ENCODE results near the gene TTLL10. TPM values are rescaled to one million over a fixed set of nuclear protein-coding genes. Genes with fewer than 3 reads are reported as not detected.

Gene TTLL10
- polyA plus RNA-seq, 1 experiment, result not detected

- Histone ChIP-seq H3K27ac (ENCODE audit: low read depth, low read length) (no peak overlapping the region), H3K4me3 (ENCODE audit: low read depth, low read length) (no peak overlapping the region), H3K27me3 (ENCODE audit: control insufficient read depth, insufficient read depth, low read length) (peaks cover 4% of the 10 kb centered on the region), H3K9me3 (ENCODE audit: control insufficient read depth, insufficient read depth, low read length) (no peaks in the 10 kb centered on the region; the same call in 1 of the 2 replicates)
- DNase-seq (ENCODE audit: low read depth, low spot score), result no peak
- no peak for TF ChIP-seq CTCF (IDR thresholded peaks at IDR 0.05; ENCODE audit: low read depth, low read length)
- ChIA-PET POLR2A (interaction anchor here (0.6 to 0.8 kb wide), 2 partner anchors 21 to 61 kb away, joined by 3 read pairs; no protein-coding TSS in a partner anchor), CTCF (interaction anchor here (0.6 to 1.2 kb wide), 2 partner anchors 85 to 122 kb away, joined by 3 read pairs; no protein-coding TSS in a partner anchor)
Measured at GRCh38 chr1:1243807-1244191, 70.1 kb downstream of the TTLL10 start.

- no peak for TF ChIP-seq CTCF (IDR thresholded peaks at IDR 0.05; ENCODE audit: low read depth, low read length)
- Histone ChIP-seq H3K4me3 (ENCODE audit: low read depth, low read length) (no peak overlapping the region), H3K27ac (ENCODE audit: low read depth, low read length) (no peak overlapping the region), H3K27me3 (ENCODE audit: control insufficient read depth, insufficient read depth, low read length) (peaks cover 4% of the 10 kb centered on the region), H3K9me3 (ENCODE audit: control insufficient read depth, insufficient read depth, low read length) (no peaks in the 10 kb centered on the region; the same call in 1 of the 2 replicates)
- no peak for DNase-seq (ENCODE audit: low read depth, low spot score)
- CTCF ChIA-PET, result interaction anchor here (0.6 to 1.2 kb wide), 2 partner anchors 85 to 123 kb away, joined by 3 read pairs; no protein-coding TSS in a partner anchor
- POLR2A ChIA-PET, result interaction anchor here (0.6 to 0.8 kb wide), 2 partner anchors 21 to 61 kb away, joined by 3 read pairs; no protein-coding TSS in a partner anchor
Measured at GRCh38 chr1:1244192-1244811, 70.6 kb downstream of the TTLL10 start.

- Histone ChIP-seq H3K4me3 (ENCODE audit: low read depth, low read length) (no peak overlapping the region), H3K27ac (ENCODE audit: low read depth, low read length) (no peak overlapping the region), H3K9me3 (ENCODE audit: control insufficient read depth, insufficient read depth, low read length) (no peaks in the 10 kb centered on the region; the same call in 1 of the 2 replicates), H3K27me3 (ENCODE audit: control insufficient read depth, insufficient read depth, low read length) (peaks cover 4% of the 10 kb centered on the region)
- ChIA-PET CTCF (no interaction called here), POLR2A (no interaction called here)
- DNase-seq (ENCODE audit: low read depth, low spot score), result no peak
- TF ChIP-seq CTCF (IDR thresholded peaks at IDR 0.05; ENCODE audit: low read depth, low read length), result no peak
Measured at GRCh38 chr1:1245178-1245816, 71.6 kb downstream of the TTLL10 start.

- POLR2A ChIA-PET, result no interaction called here
- H3K4me3 ChIP-seq (ENCODE audit: low read depth, low read length), result no peak overlapping the region
- no peak for DNase-seq (ENCODE audit: low read depth, low spot score)
- H3K27me3 ChIP-seq (ENCODE audit: control insufficient read depth, insufficient read depth, low read length), result peaks cover 4% of the 10 kb centered on the region
- CTCF ChIA-PET, result no interaction called here
- H3K9me3 ChIP-seq (ENCODE audit: control insufficient read depth, insufficient read depth, low read length), result no peaks in the 10 kb centered on the region; the same call in 1 of the 2 replicates
- no peak for TF ChIP-seq CTCF (IDR thresholded peaks at IDR 0.05; ENCODE audit: low read depth, low read length)
- no peak overlapping the region for H3K27ac ChIP-seq (ENCODE audit: low read depth, low read length)
Measured at GRCh38 chr1:1245817-1246576, 72.3 kb downstream of the TTLL10 start.
